ENCODE results near the gene ABCG1.

The ABCG1 gene

GRCh38 chr21:42307106-42307505 is 88.2 kb downstream of the ABCG1 start:
- DNase-seq (ENCODE audit: low spot score) = no peak

- no peak for DNase-seq (ENCODE audit: low spot score)
Measured at GRCh38 chr21:42308161-42308913, 89.4 kb downstream of the ABCG1 start.

- no peak for DNase-seq (ENCODE audit: low spot score)
Measured at GRCh38 chr21:42308914-42309752, 90.2 kb downstream of the ABCG1 start.

GRCh38 chr21:42309753-42310213 is 90.8 kb downstream of the ABCG1 start:
- DNase-seq (ENCODE audit: low spot score) = peak; percentile 62

GRCh38 chr21:42310411-42311001 is 91.6 kb downstream of the ABCG1 start:
- no peak for DNase-seq (ENCODE audit: low spot score)

GRCh38 chr21:42311160-42311559 is 92.2 kb downstream of the ABCG1 start:
- DNase-seq (ENCODE audit: low spot score) = no peak

- no peak for DNase-seq (ENCODE audit: low spot score)
Measured at GRCh38 chr21:42311816-42312625, 93.1 kb downstream of the ABCG1 start.

GRCh38 chr21:42312626-42313104 is 93.7 kb downstream of the ABCG1 start:
- no peak for DNase-seq (ENCODE audit: low spot score)

- no peak for DNase-seq (ENCODE audit: low spot score)
Measured at GRCh38 chr21:42313501-42313969, 94.6 kb downstream of the ABCG1 start.

- DNase-seq (ENCODE audit: low spot score) = no peak
Measured at GRCh38 chr21:42314616-42315295, 95.8 kb downstream of the ABCG1 start.

GRCh38 chr21:42315296-42315891 is 96.5 kb downstream of the ABCG1 start, which contains the start of gene TFF3:
Gene TFF3, minus strand, starts transcription at chr21:42315409. Its CDS starts 35 bp downstream, at chr21:42315374.
- peak; percentile 59 for DNase-seq (ENCODE audit: low spot score)

GRCh38 chr21:42316891-42317290 is 98.0 kb downstream of the ABCG1 start:
- DNase-seq (ENCODE audit: low spot score) = no peak

GRCh38 chr21:42317341-42317741 is 98.4 kb downstream of the ABCG1 start:
- no peak for DNase-seq (ENCODE audit: low spot score)

GRCh38 chr21:42317826-42318746 is 99.1 kb downstream of the ABCG1 start:
- DNase-seq (ENCODE audit: low spot score) = no peak

GRCh38 chr21:42319376-42319775 is 100.4 kb downstream of the ABCG1 start:
- DNase-seq (ENCODE audit: low spot score) = no peak

GRCh38 chr21:42319851-42320572 is 101.1 kb downstream of the ABCG1 start:
- DNase-seq (ENCODE audit: low spot score) = no peak

- no peak for DNase-seq (ENCODE audit: low spot score)
Measured at GRCh38 chr21:42320791-42321190, 101.9 kb downstream of the ABCG1 start.

- DNase-seq (ENCODE audit: low spot score) = no peak
Measured at GRCh38 chr21:42321231-42321630, 102.3 kb downstream of the ABCG1 start.

GRCh38 chr21:42321845-42322244 is 102.9 kb downstream of the ABCG1 start:
- DNase-seq (ENCODE audit: low spot score) = no peak

All from COLO829 (cell line).